Caco-2 (cell line): Measurements from ENCODE around the gene SMIM24. TPM values are rescaled to one million over a fixed set of nuclear protein-coding genes. Genes with fewer than 3 reads are reported as not detected.

Experiments
- BruUV-seq: library from RNA; stranded (reverse); fragments of 400-500 nt; replicated peaks from 2 replicates; lab custom pipeline; 2021; lab: Mats Ljungman, UMichigan
- CTCF ChIA-PET: fragments of 300-600 bp; sonication (Branson Sonifier 250); formaldehyde crosslinking; loops from one replicate; lab custom pipeline; 2022; ENCODE audit warnings: antibody characterized with exemption; lab: Charles Lee
- POLR2A ChIA-PET: fragments of 300-600 bp; sonication (Branson Sonifier 250); formaldehyde crosslinking; loops from one replicate; lab custom pipeline; 2022; ENCODE audit warnings: antibody characterized with exemption; lab: Charles Lee
- DNase-seq, 2 experiments: peaks; one replicate each; pipeline versions ENCODE4 v3.0.0 to v3.0.0-alpha.2; 2020 to 2022
- H3K27me3 ChIP-seq: replicated peaks from 2 replicates; pipeline ENCODE4 v1.6.0; 2011; ENCODE audit warnings: low read length; ENCODE audit not compliant: control insufficient read depth, insufficient read depth
- H3K36me3 ChIP-seq: 2 replicates; pipeline ENCODE4 v1.5.1; 2011; ENCODE audit warnings: low read length; ENCODE audit not compliant: control insufficient read depth, insufficient read depth
- H3K4me1 ChIP-seq: fragments of 250-450 bp; sonication (Bioruptor Pico); 2 replicates; pipeline ENCODE4 v1.5.1; 2020; ENCODE audit warnings: mild to moderate bottlenecking
- H3K4me3 ChIP-seq: 2 replicates; pipeline ENCODE4 v1.5.1; 2011; ENCODE audit warnings: low read depth, mild to moderate bottlenecking, control low read depth, low read length
- H3K9me3 ChIP-seq: fragments of 250-450 bp; sonication (Bioruptor Pico); 2 replicates; pipeline ENCODE4 v1.5.1; 2020; ENCODE audit warnings: mild to moderate bottlenecking, moderate library complexity
- H3K27ac Mint-ChIP-seq: one replicate; pipeline ENCODE4 v1.8.0; 2022; ENCODE audit warnings: mixed read lengths; ENCODE audit not compliant: unreplicated experiment
- H3K27me3 Mint-ChIP-seq: one replicate; pipeline ENCODE4 v1.8.0; 2022; ENCODE audit warnings: mixed read lengths; ENCODE audit not compliant: insufficient read depth, unreplicated experiment
- H3K36me3 Mint-ChIP-seq: one replicate; pipeline ENCODE4 v1.8.0; 2022; ENCODE audit warnings: mild to moderate bottlenecking, mixed read lengths; ENCODE audit not compliant: insufficient read depth, unreplicated experiment
- H3K4me1 Mint-ChIP-seq: one replicate; pipeline ENCODE4 v1.8.0; 2022; ENCODE audit warnings: low read depth, mixed read lengths; ENCODE audit not compliant: unreplicated experiment
- H3K4me3 Mint-ChIP-seq: one replicate; pipeline ENCODE4 v1.8.0; 2022; ENCODE audit warnings: mild to moderate bottlenecking, moderate library complexity, mixed read lengths; ENCODE audit not compliant: unreplicated experiment
- H3K9me3 Mint-ChIP-seq: one replicate; pipeline ENCODE4 v1.8.0; 2022; ENCODE audit warnings: mixed read lengths; ENCODE audit not compliant: unreplicated experiment
- CTCF ChIP-seq, 2 experiments: fragments of 200-600 bp in 1 of 2; IDR thresholded peaks; 1 replicate in 1 of 2; 2 replicates in 1 of 2; pipeline versions ENCODE4 v1.5.1 to v1.8.0; 2011 to 2022; ENCODE audit warnings: antibody characterized with exemption in 1 of 2, control low read depth in 1 of 2, inconsistent platforms in 1 of 2, low read depth in 1 of 2, low read length in 1 of 2, mild to moderate bottlenecking in 1 of 2, moderate library complexity in 1 of 2; ENCODE audit not compliant: insufficient read depth in 1 of 2, severe bottlenecking in 1 of 2, unreplicated experiment in 1 of 2
- intact Hi-C: fragments of 100-400 bp; cut with micrococcal nuclease; formaldehyde crosslinking; loops from one replicate; pipeline ENCODE4 v1.10.0; 2022; ENCODE audit not compliant: unreplicated experiment
- total RNA-seq: library from RNA; stranded (reverse); gene quantifications from 2 replicates; pipeline ENCODE4 v1.2.3, GENCODE V29; 2022

SMIM24 gene
- total RNA-seq, 1 experiment from 2014 or later: 1.7 TPM

- no peak overlapping the region for H3K4me3 Mint-ChIP-seq
Observed at GRCh38 chr19:3511506-3512251, 31.4 kb upstream of the SMIM24 start.

GRCh38 chr19:3510727-3511126 is 30.4 kb upstream of the SMIM24 start:
- H3K4me3 Mint-ChIP-seq: no peak overlapping the region
- H3K27me3 Mint-ChIP-seq: no peaks in the 10 kb centered on the region
- intact Hi-C loops: no loop called here
- H3K4me1 Mint-ChIP-seq: no peaks in the 10 kb centered on the region
- Histone ChIP-seq H3K4me1 (no peaks in the 10 kb centered on the region; the same call in 1 of the 2 replicates), H3K4me3 (no peak overlapping the region), H3K36me3 (peaks cover 1% of the 10 kb centered on the region), H3K9me3 (no peaks in the 10 kb centered on the region), H3K27me3 (no peaks in the 10 kb centered on the region)
- H3K27ac Mint-ChIP-seq: no peak overlapping the region
- no peak for DNase-seq
- ChIA-PET CTCF (no interaction called here), POLR2A (no interaction called here)
- BruUV-seq: no TSS peak
- peaks cover 32% of the 10 kb centered on the region for H3K36me3 Mint-ChIP-seq
- H3K9me3 Mint-ChIP-seq: no peaks in the 10 kb centered on the region
- TF ChIP-seq CTCF (IDR thresholded peaks at IDR 0.05; ENCODE audit: insufficient read depth in 1 of 2, low read depth in 1 of 2, low read length in 1 of 2, severe bottlenecking in 1 of 2, unreplicated experiment in 1 of 2): no peak

More at GRCh38 chr19:3511506-3512251, 31.4 kb upstream of the SMIM24 start:
- POLR2A ChIA-PET: no interaction called here
- Mint-ChIP-seq H3K4me1 (no peaks in the 10 kb centered on the region), H3K36me3 (peaks cover 31% of the 10 kb centered on the region), H3K27ac (no peak overlapping the region), H3K9me3 (no peaks in the 10 kb centered on the region), H3K27me3 (no peaks in the 10 kb centered on the region)
- intact Hi-C loops: no loop called here
- DNase-seq: no peak
- no peak overlapping the region for H3K4me3 ChIP-seq
- BruUV-seq: no TSS peak
- CTCF ChIA-PET: no interaction called here
- no peaks in the 10 kb centered on the region for H3K27me3 ChIP-seq
- no peak for TF ChIP-seq CTCF (IDR thresholded peaks at IDR 0.05; ENCODE audit: insufficient read depth in 1 of 2, low read depth in 1 of 2, low read length in 1 of 2, severe bottlenecking in 1 of 2, unreplicated experiment in 1 of 2)
- H3K4me1 ChIP-seq: no peaks in the 10 kb centered on the region; the same call in 1 of the 2 replicates
- H3K9me3 ChIP-seq: no peaks in the 10 kb centered on the region
- H3K36me3 ChIP-seq: peaks cover 1% of the 10 kb centered on the region

GRCh38 chr19:3509566-3509989 is 29.3 kb upstream of the SMIM24 start:
- ChIA-PET CTCF (no interaction called here), POLR2A (no interaction called here)
- H3K9me3 ChIP-seq: no peaks in the 10 kb centered on the region
- no peaks in the 10 kb centered on the region for H3K4me1 Mint-ChIP-seq
- H3K36me3 ChIP-seq: peaks cover 1% of the 10 kb centered on the region
- BruUV-seq: no TSS peak
- no peaks in the 10 kb centered on the region; the same call in 1 of the 2 replicates for H3K4me1 ChIP-seq
- H3K4me3 ChIP-seq: no peak overlapping the region
- H3K27ac Mint-ChIP-seq: no peak overlapping the region
- H3K27me3 Mint-ChIP-seq: no peaks in the 10 kb centered on the region
- H3K4me3 Mint-ChIP-seq: peak overlapping the region; percentile 27
- H3K36me3 Mint-ChIP-seq: peaks cover 35% of the 10 kb centered on the region
- intact Hi-C loops: no loop called here
- no peaks in the 10 kb centered on the region for H3K9me3 Mint-ChIP-seq
- no peaks in the 10 kb centered on the region for H3K27me3 ChIP-seq
- no peak for TF ChIP-seq CTCF (IDR thresholded peaks at IDR 0.05; ENCODE audit: insufficient read depth in 1 of 2, low read depth in 1 of 2, low read length in 1 of 2, severe bottlenecking in 1 of 2, unreplicated experiment in 1 of 2)
- DNase-seq: no peak
